Keratinocyte (primary cell): ENCODE results near the gene SLC27A2.

Source experiments
- CTCF ChIP-seq, 3 experiments: IDR thresholded peaks in 1 of 3; conservative IDR thresholded peaks in 1 of 3; optimal IDR thresholded peaks in 1 of 3; 2 replicates in 2 of 3; 3 replicates in 1 of 3; pipeline versions ENCODE3 to v1.5.1; 2011; ENCODE audit warnings: low read length in 3 of 3, mild to moderate bottlenecking in 3 of 3, moderate library complexity in 2 of 3, control low read depth in 1 of 3, inconsistent platforms in 1 of 3; ENCODE audit not compliant: insufficient read depth in 2 of 3; ENCODE audit errors: extremely low read depth in 1 of 3
- EZH2 ChIP-seq: IDR thresholded peaks from one replicate; pipeline ENCODE4 v1.6.1; 2012; ENCODE audit warnings: inconsistent platforms, mild to moderate bottlenecking, low read length, moderate library complexity

DNA sequence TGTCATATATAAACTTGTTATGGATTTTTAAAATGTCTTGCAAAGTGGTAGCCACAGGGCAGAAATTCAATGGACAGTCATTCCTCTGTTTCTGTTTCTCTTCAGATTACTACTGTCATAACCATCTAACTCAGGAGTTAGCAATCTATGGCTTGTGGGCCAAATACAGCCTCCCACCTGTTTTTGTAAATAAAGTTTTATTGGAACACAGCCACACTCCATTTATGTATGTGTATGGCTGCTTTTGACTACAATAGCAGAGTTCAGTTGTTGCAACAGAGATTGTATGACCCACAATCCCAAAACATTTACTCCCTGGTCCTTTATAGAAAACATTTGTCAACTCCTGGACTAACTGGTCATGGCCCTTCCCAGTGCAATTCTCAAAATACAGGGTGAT is 20.0 kb downstream of the SLC27A2 start:
- TF ChIP-seq CTCF (optimal IDR thresholded peaks at IDR 0.05 in 1 of 3, IDR thresholded peaks at IDR 0.05 in 1 of 3, conservative IDR thresholded peaks at IDR 0.05 in 1 of 3; ENCODE audit: extremely low read depth in 1 of 3, insufficient read depth in 2 of 3, low read length in 3 of 3) (no peak), EZH2 (no peak)
